ENCODE measurements around the gene MGLL.

DNA sequence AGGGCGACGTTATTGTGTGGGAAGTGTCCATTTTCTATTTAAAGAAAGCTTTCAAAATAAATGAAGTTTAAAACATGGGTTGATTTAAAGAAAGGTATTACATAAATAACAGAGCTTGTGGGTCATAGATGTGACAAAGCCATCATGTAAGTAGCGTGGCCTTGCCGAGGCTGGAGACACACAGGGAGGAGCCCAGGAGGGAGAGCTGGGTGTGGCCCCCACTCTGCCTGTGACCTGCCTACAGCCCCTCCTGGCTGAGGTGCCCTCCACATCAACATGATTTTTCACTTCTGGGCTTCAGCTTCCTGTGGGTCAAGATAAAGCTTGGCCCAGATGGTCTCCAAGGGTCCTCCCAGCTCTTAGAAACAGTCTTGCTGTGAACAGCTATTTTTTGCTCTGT, 12.5 kb upstream of the MGLL start:
- TF ChIP-seq CTCF (IDR thresholded peaks at IDR 0.05; ENCODE audit: insufficient read depth, low read length) (no peak), SPI1 (IDR thresholded peaks at IDR 0.05; ENCODE audit: borderline replicate concordance, low read depth) (no peak)
- TF ChIP-seq, protein P1, sequence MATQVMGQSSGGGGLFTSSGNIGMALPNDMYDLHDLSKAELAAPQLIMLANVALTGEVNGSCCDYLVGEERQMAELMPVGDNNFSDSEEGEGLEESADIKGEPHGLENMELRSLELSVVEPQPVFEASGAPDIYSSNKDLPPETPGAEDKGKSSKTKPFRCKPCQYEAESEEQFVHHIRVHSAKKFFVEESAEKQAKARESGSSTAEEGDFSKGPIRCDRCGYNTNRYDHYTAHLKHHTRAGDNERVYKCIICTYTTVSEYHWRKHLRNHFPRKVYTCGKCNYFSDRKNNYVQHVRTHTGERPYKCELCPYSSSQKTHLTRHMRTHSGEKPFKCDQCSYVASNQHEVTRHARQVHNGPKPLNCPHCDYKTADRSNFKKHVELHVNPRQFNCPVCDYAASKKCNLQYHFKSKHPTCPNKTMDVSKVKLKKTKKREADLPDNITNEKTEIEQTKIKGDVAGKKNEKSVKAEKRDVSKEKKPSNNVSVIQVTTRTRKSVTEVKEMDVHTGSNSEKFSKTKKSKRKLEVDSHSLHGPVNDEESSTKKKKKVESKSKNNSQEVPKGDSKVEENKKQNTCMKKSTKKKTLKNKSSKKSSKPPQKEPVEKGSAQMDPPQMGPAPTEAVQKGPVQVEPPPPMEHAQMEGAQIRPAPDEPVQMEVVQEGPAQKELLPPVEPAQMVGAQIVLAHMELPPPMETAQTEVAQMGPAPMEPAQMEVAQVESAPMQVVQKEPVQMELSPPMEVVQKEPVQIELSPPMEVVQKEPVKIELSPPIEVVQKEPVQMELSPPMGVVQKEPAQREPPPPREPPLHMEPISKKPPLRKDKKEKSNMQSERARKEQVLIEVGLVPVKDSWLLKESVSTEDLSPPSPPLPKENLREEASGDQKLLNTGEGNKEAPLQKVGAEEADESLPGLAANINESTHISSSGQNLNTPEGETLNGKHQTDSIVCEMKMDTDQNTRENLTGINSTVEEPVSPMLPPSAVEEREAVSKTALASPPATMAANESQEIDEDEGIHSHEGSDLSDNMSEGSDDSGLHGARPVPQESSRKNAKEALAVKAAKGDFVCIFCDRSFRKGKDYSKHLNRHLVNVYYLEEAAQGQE (IDR thresholded peaks at IDR 0.05; ENCODE audit: insufficient replicate concordance, low read depth): no peak

All from HL-60 (cell line).